HG03469 (cell line): ENCODE data around the gene C20orf144.

ENCODE experiments used
- ATAC-seq: cut with Tn5 transposase; IDR thresholded peaks from one replicate; pipeline ENCODE4 v1.9.1; 2021; ENCODE audit warnings: mild to moderate bottlenecking, moderate library complexity, moderate number of reproducible peaks; ENCODE audit not compliant: unreplicated experiment

The C20orf144 gene

GRCh38 chr20:33664085-33664761 lies 2.1 kb downstream of the C20orf144 start:
- ATAC-seq, result no peak

- no peak for ATAC-seq
Observed at GRCh38 chr20:33664762-33665144, 2.6 kb downstream of the C20orf144 start.

DNA sequence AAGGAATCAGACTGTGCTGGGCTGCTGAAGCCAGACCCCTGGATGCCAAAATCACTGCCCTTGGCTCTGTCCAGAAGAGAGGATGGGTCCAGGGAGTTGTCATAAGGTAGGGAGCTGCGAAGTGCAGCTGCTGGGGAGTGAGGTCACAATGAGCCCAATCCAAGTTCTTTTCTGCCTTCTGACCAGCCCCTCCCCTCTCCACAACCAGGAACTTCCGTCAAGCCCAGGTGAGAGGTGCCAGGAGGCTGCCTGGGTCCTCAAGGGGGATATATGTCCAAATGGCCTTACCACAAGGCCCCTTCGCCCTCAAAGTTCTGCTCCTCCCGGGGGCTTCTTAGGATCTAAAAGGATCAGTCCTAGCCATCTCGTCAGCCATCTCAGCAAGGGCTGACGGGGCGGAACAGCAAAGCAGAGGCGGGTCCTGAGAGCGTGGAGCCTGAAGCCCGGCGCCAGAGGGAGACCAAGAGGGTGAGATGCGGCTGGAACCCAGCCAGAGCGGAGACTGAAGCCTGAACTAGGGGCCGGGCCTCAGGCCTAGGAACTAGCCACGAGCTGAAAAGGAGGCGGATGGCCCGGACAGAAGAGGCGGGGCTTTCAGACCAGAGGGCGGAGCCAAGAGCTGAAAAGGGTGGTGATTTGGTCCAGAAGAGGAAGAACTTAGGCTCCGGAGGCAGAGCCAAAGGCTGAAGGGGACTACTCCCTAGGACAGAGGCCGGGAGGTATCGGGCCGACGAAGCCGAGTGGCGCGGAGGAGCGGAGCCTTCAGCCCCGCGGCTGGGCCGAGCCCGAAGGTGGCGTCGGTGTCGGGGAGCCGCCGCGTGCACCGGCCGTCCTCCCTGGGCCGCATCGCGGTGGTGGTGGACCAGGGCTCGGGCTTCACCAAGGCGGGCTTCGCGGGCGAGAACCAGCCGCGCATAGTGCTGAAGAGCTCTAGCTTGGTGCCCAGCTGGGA lies 4.4 kb downstream of the C20orf144 start, which contains the start of gene ACTL10:
ACTL10 (plus strand) TSS at position 651 of the 952 bp plus-strand sequence. CDS start 555 bp downstream, outside the sequence.
- peak; percentile 55 for ATAC-seq

- no peak for ATAC-seq
Observed at GRCh38 chr20:33667245-33667675, 5.1 kb downstream of the C20orf144 start.

DNA sequence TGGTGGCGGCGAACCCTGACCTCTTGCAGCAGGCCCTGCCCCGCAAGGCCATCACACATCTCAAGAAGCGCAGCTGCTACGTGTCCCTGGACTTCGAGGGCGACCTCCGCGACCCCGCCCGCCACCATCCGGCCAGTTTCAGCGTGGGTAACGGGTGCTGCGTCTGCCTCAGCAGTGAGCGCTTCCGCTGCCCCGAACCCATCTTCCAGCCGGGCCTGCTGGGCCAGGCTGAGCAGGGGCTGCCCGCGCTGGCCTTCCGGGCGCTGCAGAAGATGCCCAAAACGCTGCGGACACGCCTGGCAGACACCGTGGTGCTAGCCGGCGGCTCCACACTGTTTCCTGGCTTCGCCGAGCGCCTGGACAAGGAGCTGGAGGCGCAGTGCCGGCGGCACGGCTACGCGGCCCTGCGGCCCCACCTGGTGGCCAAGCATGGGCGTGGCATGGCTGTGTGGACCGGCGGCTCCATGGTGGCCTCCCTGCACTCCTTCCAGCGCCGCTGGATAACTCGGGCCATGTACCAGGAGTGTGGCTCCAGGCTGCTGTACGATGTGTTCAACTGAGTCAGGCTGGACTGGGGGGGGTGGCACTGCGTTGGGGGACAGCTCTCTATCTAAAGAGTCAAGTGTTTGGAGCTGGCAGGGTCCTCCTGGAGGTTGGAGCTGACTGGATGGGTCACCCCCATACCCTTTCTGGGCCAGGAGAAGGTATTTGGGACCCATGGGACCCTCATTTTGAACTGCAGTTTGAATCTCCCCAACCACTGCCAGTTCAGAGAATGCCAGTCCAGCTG lies 5.7 kb downstream of the C20orf144 start:
- ATAC-seq, result no peak

DNA sequence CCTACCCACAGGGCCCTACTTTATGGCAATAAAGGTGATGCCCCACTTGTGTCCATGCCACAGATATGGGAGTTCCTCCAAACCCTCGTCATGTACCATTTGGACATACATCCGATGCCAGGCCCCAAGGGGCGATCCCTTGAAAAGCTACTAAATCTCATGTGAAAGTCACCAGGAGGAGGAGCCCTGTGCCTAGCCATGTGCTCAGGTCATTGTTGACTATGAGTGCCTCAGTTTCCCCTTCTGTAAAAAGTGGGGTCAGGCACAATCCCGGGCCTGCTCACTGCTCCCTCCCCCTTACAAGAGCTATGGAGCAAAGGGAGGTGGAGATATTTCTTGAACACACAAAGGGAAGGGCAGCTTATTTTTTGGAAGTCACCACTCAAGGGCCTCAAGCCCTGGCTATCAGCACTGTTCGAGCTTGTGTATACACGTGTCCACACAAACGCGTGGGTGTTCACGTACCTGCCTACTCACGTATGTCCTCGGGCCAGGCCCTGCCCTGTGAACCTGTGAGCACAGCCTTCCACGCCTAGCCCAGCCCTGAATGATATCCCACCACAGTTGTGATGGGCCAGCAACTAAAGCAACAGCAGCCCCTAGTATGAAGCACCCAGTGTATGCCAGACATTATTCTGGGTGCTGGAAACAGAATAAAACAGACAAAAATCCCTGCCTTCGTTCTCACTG lies 6.5 kb downstream of the C20orf144 start:
- no peak for ATAC-seq

GRCh38 chr20:33669224-33669623 lies 7.1 kb downstream of the C20orf144 start:
- ATAC-seq, result no peak

GRCh38 chr20:33669873-33670640 lies 7.9 kb downstream of the C20orf144 start:
- ATAC-seq, result no peak

GRCh38 chr20:33670715-33671499 lies 8.8 kb downstream of the C20orf144 start:
- ATAC-seq, result no peak

DNA sequence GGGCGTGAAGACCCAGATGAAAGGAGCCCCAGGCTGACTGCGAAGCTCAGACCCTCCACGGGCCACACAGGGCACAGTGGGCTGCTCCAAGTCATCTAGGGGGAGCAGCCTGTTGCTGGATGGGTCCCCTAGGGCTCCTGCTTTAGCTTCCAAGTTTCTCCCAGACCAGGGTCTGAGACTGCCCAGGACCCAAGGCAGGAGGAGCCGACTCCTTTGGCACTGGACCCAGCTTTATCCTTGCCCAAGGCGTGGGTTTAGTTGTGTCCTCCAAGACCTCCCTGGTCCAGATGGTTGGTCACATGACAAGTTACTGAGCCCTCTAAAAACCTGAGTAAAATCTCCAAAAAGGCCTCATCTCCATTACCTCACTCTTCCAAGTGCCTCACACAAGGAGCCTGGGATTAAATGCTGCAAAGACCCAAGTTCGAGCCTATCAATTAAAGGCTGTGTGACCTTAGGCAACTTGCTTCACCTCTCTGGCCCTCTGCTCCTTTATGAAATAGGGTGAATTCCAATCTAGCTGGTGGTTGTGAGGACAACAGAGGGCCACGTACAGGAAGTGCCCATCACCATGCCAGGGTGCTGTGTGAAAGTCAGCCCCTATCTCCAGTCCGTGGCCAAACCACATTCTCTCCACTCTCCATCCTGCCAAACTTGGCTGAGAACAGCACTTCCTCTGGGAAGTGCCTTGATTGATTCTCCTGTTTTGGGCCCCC lies 9.6 kb downstream of the C20orf144 start:
- ATAC-seq, result no peak

GRCh38 chr20:33672426-33673113 lies 10.4 kb downstream of the C20orf144 start:
- no peak for ATAC-seq

GRCh38 chr20:33673114-33673409 lies 10.9 kb downstream of the C20orf144 start:
- no peak for ATAC-seq

- no peak for ATAC-seq
Observed at GRCh38 chr20:33673410-33674293, 11.5 kb downstream of the C20orf144 start.

DNA sequence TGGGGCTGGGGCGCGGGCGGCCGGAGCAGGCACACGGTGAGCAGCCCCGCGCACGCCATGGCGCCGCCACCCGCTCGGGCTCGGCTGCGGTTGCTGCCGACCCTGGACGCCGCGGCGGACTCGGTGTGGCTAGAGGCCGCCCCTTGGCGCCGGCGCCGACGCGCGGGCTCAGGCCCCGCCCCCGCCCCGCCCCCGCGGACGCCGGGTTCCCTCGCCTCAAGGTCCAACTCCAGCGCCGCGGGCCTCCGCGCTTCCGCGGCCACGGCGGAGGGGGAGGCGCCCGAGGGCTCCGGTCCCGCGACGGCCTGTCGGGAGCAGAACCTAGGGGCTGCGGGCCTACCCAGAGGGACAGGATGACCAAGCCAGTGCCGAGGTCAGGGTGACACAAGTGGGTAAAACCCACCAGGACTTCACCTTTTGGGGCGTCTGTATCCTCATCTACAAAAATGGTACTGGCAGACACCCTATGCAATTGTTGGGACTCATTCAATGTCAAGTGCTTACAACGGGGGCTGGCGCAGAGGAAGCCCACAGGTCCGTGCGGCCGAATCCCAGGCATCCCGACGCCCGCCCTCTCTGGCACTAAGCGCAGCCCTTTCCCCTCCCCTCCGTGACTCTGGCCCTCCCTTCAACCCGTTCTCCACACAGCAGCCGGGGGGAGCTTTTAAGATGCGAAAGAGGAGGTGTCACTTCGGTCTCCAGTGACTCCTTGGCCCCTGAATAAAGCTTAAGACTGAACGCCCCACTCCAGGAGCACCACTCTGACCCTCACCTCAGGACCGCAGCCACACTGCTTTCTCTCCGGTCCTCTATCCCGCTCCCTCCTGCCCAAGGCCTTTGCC lies 12.4 kb downstream of the C20orf144 start, which contains the start of gene NECAB3:
NECAB3 (minus strand) TSS at position 135 of the 842 bp plus-strand sequence; CDS start at position 59, 76 bp downstream.
- no peak for ATAC-seq

DNA sequence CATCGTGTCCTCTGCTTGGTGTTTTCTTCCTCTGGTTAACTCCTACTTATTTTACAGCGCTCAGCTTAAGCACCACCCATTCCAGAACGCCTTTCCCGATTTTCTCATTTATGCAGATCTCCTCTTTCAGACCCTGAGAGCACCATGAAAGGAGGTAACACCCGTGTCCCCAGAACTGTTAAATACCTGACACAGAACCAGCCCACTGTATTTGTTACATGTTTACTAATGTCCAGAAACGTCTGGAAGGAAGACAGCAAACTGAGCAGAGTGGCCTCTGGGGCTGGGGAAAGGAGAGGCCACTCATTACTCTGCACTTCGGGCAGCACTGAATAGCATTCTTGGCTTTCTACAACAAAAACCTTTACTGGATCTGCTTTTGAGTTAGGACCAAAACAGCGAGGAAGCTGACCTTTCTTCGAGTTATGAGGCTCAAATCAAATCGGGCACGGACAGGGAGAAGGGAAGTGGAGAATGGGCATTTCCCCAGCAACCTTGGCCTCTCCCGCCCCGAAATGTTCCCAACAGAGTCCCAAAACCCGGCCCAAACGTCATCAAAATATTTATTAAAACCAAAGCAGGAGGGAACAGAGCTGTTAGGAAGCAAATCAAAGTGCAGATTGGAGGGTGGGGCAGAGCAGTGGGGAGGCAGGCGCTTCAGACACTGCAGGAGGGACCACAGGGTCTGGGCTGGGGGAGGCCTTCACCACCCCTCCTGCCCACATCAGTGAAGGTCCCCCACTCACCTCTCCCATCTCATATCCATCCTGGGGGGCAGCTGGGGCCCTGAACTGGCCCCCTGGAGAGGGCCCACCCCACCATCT lies 13.2 kb downstream of the C20orf144 start:
- no peak for ATAC-seq
